Uterus (tissue), 4 donors: ENCODE data around the gene GC. TPM values are rescaled to one million over a fixed set of nuclear protein-coding genes. Genes with fewer than 3 reads are reported as not detected.

Experiments
- DNase-seq, 2 donors: peaks; one replicate each; pipeline ENCODE4 v3.0.0-alpha.2; 2019 to 2020
- H3K27ac ChIP-seq, 2 donors: fragments of 200-600 bp; sonication (generic); 1 replicate in 1 of 2; 2 replicates in 1 of 2; pipeline ENCODE4 v1.5.1; 2016 to 2018
- H3K27me3 ChIP-seq, 2 donors: fragments of 200-600 bp; sonication (generic); one replicate each; pipeline ENCODE4 v1.5.1; 2018 to 2019; ENCODE audit warnings: control low read depth in 1 of 2
- H3K36me3 ChIP-seq, 2 donors: fragments of 200-600 bp; sonication (generic); one replicate each; pipeline ENCODE4 v1.5.1; 2019; ENCODE audit warnings: control low read depth in 1 of 2
- H3K4me1 ChIP-seq, 2 donors: fragments of 200-600 bp; sonication (generic); one replicate each; pipeline ENCODE4 v1.5.1; 2018 to 2019; ENCODE audit warnings: control low read depth in 1 of 2
- H3K4me3 ChIP-seq, 2 donors: fragments of 200-600 bp; sonication (generic); 1 replicate in 1 of 2; 2 replicates in 1 of 2; pipeline ENCODE4 v1.5.1; 2018 to 2019; ENCODE audit warnings: mild to moderate bottlenecking in 1 of 2
- H3K9me3 ChIP-seq, 2 donors: fragments of 200-600 bp; sonication (generic); one replicate each; pipeline ENCODE4 v1.5.1; 2019; ENCODE audit warnings: control low read depth in 1 of 2
- POLR2A ChIP-seq, 2 donors: fragments of 450-650 bp; IDR thresholded peaks; one replicate each; pipeline ENCODE4 v1.6.1; 2016; ENCODE audit warnings: antibody characterized with exemption in 2 of 2, mild to moderate bottlenecking in 1 of 2, moderate library complexity in 1 of 2
- intact Hi-C: fragments of 100-400 bp; cut with DNase I; formaldehyde crosslinking; loops from one replicate; pipeline ENCODE4 v1.15.1; 2023; ENCODE audit warnings: low total_unique reads
- total RNA-seq, 4 donors: library from RNA; depleted of rRNA in 3 of 4; stranded (reverse); fragments of >200 nt in 3 of 4; gene quantifications; one replicate each; pipeline versions ENCODE4 v1.1.0 to v1.2.4, GENCODE V29; 2014 to 2023
- TF ChIP-seq, protein P1 (sequence below), 4 experiments: fragments of 200-600 bp in 2 of 4; fragments of 450-650 bp in 2 of 4; sonication (generic) in 2 of 4; IDR thresholded peaks; one replicate each; pipeline ENCODE4 v1.5.1; 2016 to 2019; ENCODE audit warnings: antibody characterized with exemption in 4 of 4, mild to moderate bottlenecking in 2 of 4, moderate library complexity in 1 of 4
- donor health status: DM: yes; HTN: yes; CAD: no.

GC gene, protein sequence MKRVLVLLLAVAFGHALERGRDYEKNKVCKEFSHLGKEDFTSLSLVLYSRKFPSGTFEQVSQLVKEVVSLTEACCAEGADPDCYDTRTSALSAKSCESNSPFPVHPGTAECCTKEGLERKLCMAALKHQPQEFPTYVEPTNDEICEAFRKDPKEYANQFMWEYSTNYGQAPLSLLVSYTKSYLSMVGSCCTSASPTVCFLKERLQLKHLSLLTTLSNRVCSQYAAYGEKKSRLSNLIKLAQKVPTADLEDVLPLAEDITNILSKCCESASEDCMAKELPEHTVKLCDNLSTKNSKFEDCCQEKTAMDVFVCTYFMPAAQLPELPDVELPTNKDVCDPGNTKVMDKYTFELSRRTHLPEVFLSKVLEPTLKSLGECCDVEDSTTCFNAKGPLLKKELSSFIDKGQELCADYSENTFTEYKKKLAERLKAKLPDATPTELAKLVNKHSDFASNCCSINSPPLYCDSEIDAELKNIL
- total RNA-seq = under 1 TPM in 1 of 4 donors, not detected in 3; 0.46 TPM

DNA sequence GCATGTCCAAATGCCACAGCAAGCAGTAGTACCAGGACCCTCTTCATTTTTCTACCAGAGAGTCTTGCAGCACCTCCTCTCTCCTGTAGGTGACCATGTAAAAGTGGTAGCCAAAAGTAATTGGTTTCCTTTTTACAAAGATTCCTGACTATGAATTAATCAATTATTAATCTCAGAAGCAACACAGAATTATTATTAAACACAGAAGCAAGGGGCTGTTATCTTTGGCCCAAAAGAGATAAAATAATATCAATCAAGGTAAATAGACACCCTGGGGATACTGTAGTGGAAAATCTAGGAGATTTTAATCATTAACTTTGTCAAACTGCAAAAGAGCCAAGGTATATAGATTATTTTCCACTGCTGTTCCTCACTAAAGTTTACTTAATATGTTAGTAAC, at the start of gene GC:
Gene GC (minus strand): TSS at position 108 of the 400 bp plus-strand sequence. CDS start 61 bp downstream, at position 47.
- DNase-seq = no peak
- H3K9me3 ChIP-seq = no peaks in the 10 kb centered on the region
- intact Hi-C loops = no loop called here
- H3K36me3 ChIP-seq = no peaks in the 10 kb centered on the region
- no peaks in the 10 kb centered on the region for H3K4me1 ChIP-seq
- no peak within 1 kb of the TSS for H3K27ac ChIP-seq
- no peak within 1 kb of the TSS for H3K4me3 ChIP-seq
- no peaks in the 10 kb centered on the region for H3K27me3 ChIP-seq
- TF ChIP-seq, protein P1, sequence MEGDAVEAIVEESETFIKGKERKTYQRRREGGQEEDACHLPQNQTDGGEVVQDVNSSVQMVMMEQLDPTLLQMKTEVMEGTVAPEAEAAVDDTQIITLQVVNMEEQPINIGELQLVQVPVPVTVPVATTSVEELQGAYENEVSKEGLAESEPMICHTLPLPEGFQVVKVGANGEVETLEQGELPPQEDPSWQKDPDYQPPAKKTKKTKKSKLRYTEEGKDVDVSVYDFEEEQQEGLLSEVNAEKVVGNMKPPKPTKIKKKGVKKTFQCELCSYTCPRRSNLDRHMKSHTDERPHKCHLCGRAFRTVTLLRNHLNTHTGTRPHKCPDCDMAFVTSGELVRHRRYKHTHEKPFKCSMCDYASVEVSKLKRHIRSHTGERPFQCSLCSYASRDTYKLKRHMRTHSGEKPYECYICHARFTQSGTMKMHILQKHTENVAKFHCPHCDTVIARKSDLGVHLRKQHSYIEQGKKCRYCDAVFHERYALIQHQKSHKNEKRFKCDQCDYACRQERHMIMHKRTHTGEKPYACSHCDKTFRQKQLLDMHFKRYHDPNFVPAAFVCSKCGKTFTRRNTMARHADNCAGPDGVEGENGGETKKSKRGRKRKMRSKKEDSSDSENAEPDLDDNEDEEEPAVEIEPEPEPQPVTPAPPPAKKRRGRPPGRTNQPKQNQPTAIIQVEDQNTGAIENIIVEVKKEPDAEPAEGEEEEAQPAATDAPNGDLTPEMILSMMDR (IDR thresholded peaks at IDR 0.05) = no peak
- no peak for TF ChIP-seq POLR2A (IDR thresholded peaks at IDR 0.05)

GRCh38 chr4:71833232-71833900, 49.5 kb upstream of the GC start:
- no peak for DNase-seq
- Histone ChIP-seq H3K36me3 (no peaks in the 10 kb centered on the region), H3K27me3 (no peaks in the 10 kb centered on the region), H3K4me3 (no peak overlapping the region), H3K9me3 (no peaks in the 10 kb centered on the region), H3K27ac (no peak overlapping the region), H3K4me1 (no peaks in the 10 kb centered on the region)
- intact Hi-C loops = no loop called here
- TF ChIP-seq, protein P1 (IDR thresholded peaks at IDR 0.05) = no peak
- no peak for TF ChIP-seq POLR2A (IDR thresholded peaks at IDR 0.05)

DNA sequence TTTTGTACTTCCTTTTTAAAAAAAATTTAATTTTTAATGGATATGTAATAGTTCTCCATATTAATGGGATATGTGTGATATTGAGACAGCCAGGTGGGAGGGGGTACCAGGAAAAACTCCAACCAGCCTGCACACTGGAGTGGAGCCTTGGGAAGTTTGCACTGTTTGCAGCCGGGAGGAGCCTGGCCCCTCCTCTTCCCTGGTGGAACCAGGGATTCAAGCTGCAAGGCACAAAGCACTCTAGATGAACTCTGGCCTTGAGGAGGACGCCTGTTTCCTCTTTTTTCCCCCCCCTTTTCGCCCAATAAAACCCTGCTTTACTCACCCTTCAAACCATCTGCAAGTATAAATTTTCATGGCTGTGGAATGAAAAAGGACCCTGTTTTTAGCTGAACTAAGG, 48.2 kb upstream of the GC start:
- no peak overlapping the region for H3K27ac ChIP-seq
- TF ChIP-seq, protein P1 (IDR thresholded peaks at IDR 0.05) = no peak
- TF ChIP-seq POLR2A (IDR thresholded peaks at IDR 0.05) = no peak
- intact Hi-C loops = no loop called here
- no peak overlapping the region for H3K4me3 ChIP-seq
- H3K4me1 ChIP-seq = no peaks in the 10 kb centered on the region
- H3K9me3 ChIP-seq = no peaks in the 10 kb centered on the region
- H3K36me3 ChIP-seq = no peaks in the 10 kb centered on the region
- H3K27me3 ChIP-seq = no peaks in the 10 kb centered on the region
- DNase-seq = no peak

- Histone ChIP-seq H3K27me3 (no peaks in the 10 kb centered on the region), H3K9me3 (no peaks in the 10 kb centered on the region), H3K4me3 (no peak overlapping the region), H3K27ac (no peak overlapping the region), H3K4me1 (no peaks in the 10 kb centered on the region), H3K36me3 (no peaks in the 10 kb centered on the region)
- intact Hi-C loops = no loop called here
- no peak for DNase-seq
- TF ChIP-seq POLR2A (IDR thresholded peaks at IDR 0.05) = no peak
- TF ChIP-seq, protein P1 (IDR thresholded peaks at IDR 0.05) = no peak
Observed at GRCh38 chr4:71830497-71831190, 46.8 kb upstream of the GC start.
